Gastrocnemius medialis (tissue), 4 donors: Measurements from ENCODE around the gene TSPAN11.

Experiments used
- POLR2A ChIP-seq, 2 donors: fragments of 450-650 bp; IDR thresholded peaks; one replicate each; pipeline ENCODE4 v1.6.1; 2017; ENCODE audit warnings: antibody characterized with exemption in 2 of 2, mild to moderate bottlenecking in 2 of 2, moderate library complexity in 2 of 2
- TF ChIP-seq, protein P1 (sequence below), 5 experiments: fragments of 450-650 bp in 3 of 5; fragments of 200-600 bp in 2 of 5; sonication (generic) in 2 of 5; IDR thresholded peaks in 4 of 5; conservative IDR thresholded peaks in 1 of 5; 1 replicate in 4 of 5; 2 replicates in 1 of 5; pipeline ENCODE4 v1.5.1; 2016 to 2019; ENCODE audit warnings: antibody characterized with exemption in 5 of 5, mild to moderate bottlenecking in 3 of 5, moderate library complexity in 3 of 5

DNA sequence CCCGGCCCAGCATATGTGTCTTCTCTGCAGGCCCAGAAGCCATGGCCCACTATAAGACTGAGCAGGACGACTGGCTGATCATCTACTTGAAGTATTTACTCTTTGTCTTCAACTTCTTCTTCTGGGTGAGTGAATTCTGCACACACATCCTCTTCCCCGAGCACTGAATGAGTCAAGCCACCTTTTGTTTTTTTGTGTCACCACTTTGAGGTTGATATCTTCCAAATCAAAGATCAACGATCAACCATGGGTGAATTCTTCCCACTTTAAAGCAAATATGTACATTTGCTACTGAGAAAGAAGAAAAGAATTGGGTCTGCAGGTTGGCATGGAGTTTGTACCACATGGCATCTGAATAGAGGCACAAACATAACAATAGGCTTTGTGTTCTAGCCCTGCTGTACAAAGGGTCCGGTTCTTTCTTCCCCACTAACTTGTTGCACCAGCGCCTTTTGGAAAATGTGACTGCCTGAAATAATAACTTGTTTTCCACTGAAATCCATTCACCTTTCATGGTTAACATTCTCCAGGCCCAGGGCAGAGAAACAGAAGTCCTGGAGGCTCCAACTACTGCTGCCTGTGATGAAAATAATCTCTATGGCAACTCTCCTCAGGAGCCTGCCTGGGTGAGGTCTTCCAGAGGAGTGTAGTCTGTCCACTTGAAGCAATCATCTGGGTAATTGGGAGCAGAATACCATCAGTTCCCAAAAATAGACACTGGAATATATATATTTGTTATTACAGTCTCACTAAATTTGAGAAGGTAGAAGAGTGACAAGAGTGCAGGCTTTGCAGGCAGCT is 27.6 kb downstream of the TSPAN11 start:
- TF ChIP-seq, protein P1, sequence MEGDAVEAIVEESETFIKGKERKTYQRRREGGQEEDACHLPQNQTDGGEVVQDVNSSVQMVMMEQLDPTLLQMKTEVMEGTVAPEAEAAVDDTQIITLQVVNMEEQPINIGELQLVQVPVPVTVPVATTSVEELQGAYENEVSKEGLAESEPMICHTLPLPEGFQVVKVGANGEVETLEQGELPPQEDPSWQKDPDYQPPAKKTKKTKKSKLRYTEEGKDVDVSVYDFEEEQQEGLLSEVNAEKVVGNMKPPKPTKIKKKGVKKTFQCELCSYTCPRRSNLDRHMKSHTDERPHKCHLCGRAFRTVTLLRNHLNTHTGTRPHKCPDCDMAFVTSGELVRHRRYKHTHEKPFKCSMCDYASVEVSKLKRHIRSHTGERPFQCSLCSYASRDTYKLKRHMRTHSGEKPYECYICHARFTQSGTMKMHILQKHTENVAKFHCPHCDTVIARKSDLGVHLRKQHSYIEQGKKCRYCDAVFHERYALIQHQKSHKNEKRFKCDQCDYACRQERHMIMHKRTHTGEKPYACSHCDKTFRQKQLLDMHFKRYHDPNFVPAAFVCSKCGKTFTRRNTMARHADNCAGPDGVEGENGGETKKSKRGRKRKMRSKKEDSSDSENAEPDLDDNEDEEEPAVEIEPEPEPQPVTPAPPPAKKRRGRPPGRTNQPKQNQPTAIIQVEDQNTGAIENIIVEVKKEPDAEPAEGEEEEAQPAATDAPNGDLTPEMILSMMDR (IDR thresholded peaks at IDR 0.05 in 4 of 5, conservative IDR thresholded peaks at IDR 0.05 in 1 of 5), result no peak
- TF ChIP-seq POLR2A (IDR thresholded peaks at IDR 0.05), result no peak
